Activated T-cell treated with anti-CD3 and anti-CD28 coated beads for 24 hours (primary cell): ENCODE results near the gene RPE.

Experiments
- DNase-seq: peaks from one replicate; pipeline ENCODE4 v3.0.0-alpha.2; 2020; ENCODE audit warnings: low read depth

RPE gene

GRCh38 chr2:210000464-210001324 lies 1.7 kb upstream of the RPE start:
- DNase-seq, result no peak

- no peak for DNase-seq
These were observed 921 bp downstream of the RPE start for GRCh38 chr2:210003359-210003758.

- DNase-seq, result no peak
These were observed 2.4 kb downstream of the RPE start for GRCh38 chr2:210004881-210005280.

- no peak for DNase-seq
These were observed 5.5 kb downstream of the RPE start for GRCh38 chr2:210007895-210008294.

- no peak for DNase-seq
These were observed 6.7 kb downstream of the RPE start for GRCh38 chr2:210009126-210009525.

GRCh38 chr2:210009896-210010295 lies 7.5 kb downstream of the RPE start:
- no peak for DNase-seq

- no peak for DNase-seq
These were observed 17.7 kb downstream of the RPE start for GRCh38 chr2:210020138-210020537.

- no peak for DNase-seq
These were observed 20.4 kb downstream of the RPE start for GRCh38 chr2:210022824-210023223.

- DNase-seq, result no peak
These were observed 25.2 kb downstream of the RPE start for GRCh38 chr2:210027608-210028007.

- no peak for DNase-seq
These were observed 25.7 kb downstream of the RPE start for GRCh38 chr2:210028178-210028577.

GRCh38 chr2:210034087-210034683 lies 31.7 kb downstream of the RPE start:
- DNase-seq, result no peak

GRCh38 chr2:210035679-210036078 lies 33.2 kb downstream of the RPE start:
- no peak for DNase-seq

- no peak for DNase-seq
These were observed 35.6 kb downstream of the RPE start for GRCh38 chr2:210038078-210038477.

- DNase-seq, result no peak
These were observed 44.5 kb downstream of the RPE start for GRCh38 chr2:210046851-210047500.

- DNase-seq, result no peak
These were observed 47.4 kb downstream of the RPE start for GRCh38 chr2:210049831-210050230.

- no peak for DNase-seq
These were observed 48.4 kb downstream of the RPE start for GRCh38 chr2:210050885-210051284.

- no peak for DNase-seq
These were observed 52.3 kb downstream of the RPE start for GRCh38 chr2:210054696-210055095.

GRCh38 chr2:210055825-210056224 lies 53.4 kb downstream of the RPE start:
- DNase-seq, result no peak

GRCh38 chr2:210063306-210063705 lies 60.9 kb downstream of the RPE start:
- no peak for DNase-seq
